Trophoblast cell (in vitro differentiated cells and primary cell): ENCODE measurements around the gene ZNF169.
"Not testable (repeated sequence)": the region's sequence is repeated elsewhere in the genome, so short reads cannot be mapped to it uniquely, and the experiment has no call there.

Source experiments
- DNase-seq, 2 donors: peaks; one replicate each; pipeline ENCODE4 v3.0.0-alpha.2; 2016
- H2AFZ ChIP-seq: 2 replicates; pipeline ENCODE4 v1.6.1; 2013; ENCODE audit warnings: low read length, moderate library complexity, mild to moderate bottlenecking; ENCODE audit not compliant: insufficient read depth, poor library complexity
- H2AK5ac ChIP-seq: 2 replicates; pipeline ENCODE4 v1.6.1; 2013; ENCODE audit warnings: mild to moderate bottlenecking, low read length
- H2BK120ac ChIP-seq: 2 replicates; pipeline ENCODE4 v1.6.1; 2013; ENCODE audit warnings: low read length, mild to moderate bottlenecking, moderate library complexity; ENCODE audit not compliant: insufficient read depth, poor library complexity
- H2BK12ac ChIP-seq: 2 replicates; pipeline ENCODE4 v1.6.1; 2013; ENCODE audit warnings: mild to moderate bottlenecking, low read length, moderate library complexity
- H2BK5ac ChIP-seq: 2 replicates; pipeline ENCODE4 v1.6.1; 2013; ENCODE audit warnings: low read length, low read depth, moderate library complexity, mild to moderate bottlenecking; ENCODE audit not compliant: poor library complexity
- H3K14ac ChIP-seq: 2 replicates; pipeline ENCODE4 v1.6.1; 2013; ENCODE audit warnings: mild to moderate bottlenecking, low read length
- H3K18ac ChIP-seq: 2 replicates; pipeline ENCODE4 v1.6.1; 2013; ENCODE audit warnings: mild to moderate bottlenecking, low read length
- H3K23ac ChIP-seq: 2 replicates; pipeline ENCODE4 v1.6.1; 2013; ENCODE audit warnings: low read length
- H3K27ac ChIP-seq: 2 replicates; pipeline ENCODE4 v1.5.1; 2013; ENCODE audit warnings: low read depth, mild to moderate bottlenecking, inconsistent platforms, low read length, moderate library complexity
- H3K27me3 ChIP-seq: 2 replicates; pipeline ENCODE4 v1.6.1; 2013; ENCODE audit warnings: inconsistent platforms, mild to moderate bottlenecking, low read length, moderate library complexity; ENCODE audit not compliant: insufficient read depth
- H3K36me3 ChIP-seq, 2 experiments: 1 replicate in 1 of 2; 2 replicates in 1 of 2; pipeline ENCODE4 v1.6.1; 2013; ENCODE audit warnings: low read length in 2 of 2, mild to moderate bottlenecking in 2 of 2, moderate library complexity in 1 of 2; ENCODE audit not compliant: insufficient read depth in 2 of 2, control insufficient read depth in 1 of 2
- H3K4ac ChIP-seq: 2 replicates; pipeline ENCODE4 v1.6.1; 2013; ENCODE audit warnings: low read depth, mild to moderate bottlenecking, low read length, moderate library complexity
- H3K4me1 ChIP-seq, 2 experiments: 1 replicate in 1 of 2; 2 replicates in 1 of 2; pipeline ENCODE4 v1.6.1; 2013; ENCODE audit warnings: low read length in 2 of 2, mild to moderate bottlenecking in 2 of 2, moderate library complexity in 1 of 2; ENCODE audit not compliant: insufficient read depth in 2 of 2, control insufficient read depth in 1 of 2
- H3K4me2 ChIP-seq: 2 replicates; pipeline ENCODE4 v1.6.1; 2013; ENCODE audit warnings: inconsistent platforms, mild to moderate bottlenecking, low read length, moderate library complexity
- H3K4me3 ChIP-seq: 2 replicates; pipeline ENCODE4 v1.5.1; 2013; ENCODE audit warnings: mild to moderate bottlenecking, low read depth, low read length, inconsistent platforms
- H3K79me1 ChIP-seq: one replicate; pipeline ENCODE4 v1.6.1; 2013; ENCODE audit warnings: low read length
- H3K79me2 ChIP-seq: 2 replicates; pipeline ENCODE4 v1.6.1; 2013; ENCODE audit warnings: low read length, mild to moderate bottlenecking; ENCODE audit not compliant: control insufficient read depth, insufficient read depth, poor library complexity
- H3K9ac ChIP-seq: 2 replicates; pipeline ENCODE4 v1.6.1; 2013; ENCODE audit warnings: mild to moderate bottlenecking, low read length
- H3K9me3 ChIP-seq: 2 replicates; pipeline ENCODE4 v1.6.1; 2013; ENCODE audit warnings: low read depth, mild to moderate bottlenecking, control low read depth, inconsistent platforms, low read length; ENCODE audit not compliant: insufficient read depth
- H4K12ac ChIP-seq: 2 replicates; pipeline ENCODE4 v1.6.1; 2013; ENCODE audit warnings: low read depth, mild to moderate bottlenecking, low read length, moderate library complexity
- H4K8ac ChIP-seq: 2 replicates; pipeline ENCODE4 v1.6.1; 2013; ENCODE audit warnings: low read depth, mild to moderate bottlenecking, low read length, moderate library complexity
- H4K91ac ChIP-seq: one replicate; pipeline ENCODE4 v1.6.1; 2013; ENCODE audit warnings: low read depth, mild to moderate bottlenecking, low read length, moderate library complexity
- WGBS: extraction: QIAGEN DNeasy Blood & Tissue Kit; methylation state at CpG from one replicate; pipeline ENCODE4 v1.1.7; 2013; ENCODE audit warnings: missing lambda C conversion rate; ENCODE audit not compliant: insufficient read length, insufficient coverage; ENCODE audit errors: extremely low coverage; 5-methylcytosine and 5-hydroxymethylcytosine counted together

ZNF169 gene

GRCh38 chr9:94347451-94347850 is 88.4 kb downstream of the ZNF169 start:
- not testable (repeated sequence) for DNase-seq, H3K9me3 ChIP-seq
- no CpG with 5 or more reads among the region's 16 CpGs for WGBS

GRCh38 chr9:94348754-94349153 is 89.7 kb downstream of the ZNF169 start:
- not testable (repeated sequence) for H3K79me2 ChIP-seq, H3K79me1 ChIP-seq, H3K27ac ChIP-seq, H3K4ac ChIP-seq, H2AK5ac ChIP-seq, H3K9ac ChIP-seq, H3K4me1 ChIP-seq, H2BK5ac ChIP-seq, H3K27me3 ChIP-seq, H4K8ac ChIP-seq, H3K14ac ChIP-seq, H4K91ac ChIP-seq, H3K36me3 ChIP-seq, H2BK120ac ChIP-seq, H4K12ac ChIP-seq, H2AFZ ChIP-seq, H3K9me3 ChIP-seq, H3K4me2 ChIP-seq, H3K18ac ChIP-seq, DNase-seq, H2BK12ac ChIP-seq, H3K4me3 ChIP-seq, H3K23ac ChIP-seq
- no CpG with 5 or more reads among the region's 3 CpGs for WGBS

More at GRCh38 chr9:94347451-94347850, 88.4 kb downstream of the ZNF169 start:
- not testable (repeated sequence) for H2BK12ac ChIP-seq, H2BK120ac ChIP-seq, H4K91ac ChIP-seq, H4K12ac ChIP-seq, H2AK5ac ChIP-seq, H3K4me2 ChIP-seq, H3K27ac ChIP-seq, H3K27me3 ChIP-seq, H3K36me3 ChIP-seq, H3K14ac ChIP-seq, H3K4me1 ChIP-seq, H3K79me1 ChIP-seq, H2AFZ ChIP-seq, H3K4ac ChIP-seq, H3K4me3 ChIP-seq, H3K9ac ChIP-seq, H3K18ac ChIP-seq, H3K23ac ChIP-seq, H3K79me2 ChIP-seq, H4K8ac ChIP-seq, H2BK5ac ChIP-seq
